Measurements from ENCODE around the gene APOA1. TPM values are rescaled to one million over a fixed set of nuclear protein-coding genes. Genes with fewer than 3 reads are reported as not detected.

APOA1 gene
- total RNA-seq, 1 donor from 2014 or later = 2.7 TPM

GRCh38 chr11:116792144-116792868 lies 45.1 kb downstream of the APOA1 start:
- Histone ChIP-seq H3K9ac (no peak overlapping the region), H4K20me1 (ENCODE audit: low read depth) (no peaks in the 10 kb centered on the region), H3K4me3 (no peak overlapping the region), H3K36me3 (no peaks in the 10 kb centered on the region), H3K79me2 (ENCODE audit: low read depth) (peaks cover 4% of the 10 kb centered on the region), H3K4me2 (no peak overlapping the region), H3F3A (ENCODE audit: low read depth) (no peaks in the 10 kb centered on the region), H3K4me1 (peaks cover 5% of the 10 kb centered on the region), H2AFZ (replicated peaks) (no peak overlapping the region), H3K9me3 (ENCODE audit: low read depth) (no peaks in the 10 kb centered on the region), H3K27me3 (peaks cover 11% of the 10 kb centered on the region), H3K27ac (no peak overlapping the region)
- Mint-ChIP-seq H3K4me3 (no peak overlapping the region), H3K36me3 (no peaks in the 10 kb centered on the region), H3K9me3 (peaks cover 4% of the 10 kb centered on the region), H3K4me1 (peaks cover 7% of the 10 kb centered on the region), H3K27ac (no peak overlapping the region), H3K27me3 (ENCODE audit: insufficient read depth, low read depth) (peaks cover 6% of the 10 kb centered on the region)
- TF ChIP-seq EZH2phosphoT487 (IDR thresholded peaks at IDR 0.05) = no peak
- TF ChIP-seq EZH2 (IDR thresholded peaks at IDR 0.05) = no peak
- TF ChIP-seq CTCF (IDR thresholded peaks at IDR 0.05) = no peak
- no peak for DNase-seq (ENCODE audit: low spot score)

GRCh38 chr11:116791813-116792143 lies 45.6 kb downstream of the APOA1 start, which contains the start of gene APOA5:
Gene APOA5 (minus strand): TSS chr11:116791879. CDS start chr11:116791860, 19 bp downstream.
- no peak for DNase-seq (ENCODE audit: low spot score)
- H3K27ac Mint-ChIP-seq = no peak within 1 kb of the TSS
- Histone ChIP-seq H3K4me1 (peaks cover 5% of the 10 kb centered on the region), H4K20me1 (ENCODE audit: low read depth) (no peaks in the 10 kb centered on the region), H3K4me2 (no peak within 1 kb of the TSS), H3K36me3 (no peaks in the 10 kb centered on the region), H3K27me3 (peaks cover 11% of the 10 kb centered on the region), H3K79me2 (ENCODE audit: low read depth) (peaks cover 10% of the 10 kb centered on the region), H3F3A (ENCODE audit: low read depth) (no peaks in the 10 kb centered on the region), H3K9ac (no peak within 1 kb of the TSS), H2AFZ (replicated peaks) (peak within 1 kb of the TSS; percentile 94), H3K9me3 (ENCODE audit: low read depth) (no peaks in the 10 kb centered on the region), H3K27ac (no peak within 1 kb of the TSS), H3K4me3 (no peak within 1 kb of the TSS)
- peak within 1 kb of the TSS; percentile 68 for H3K4me3 Mint-ChIP-seq
- peaks cover under 1% of the 10 kb centered on the region for H3K9me3 Mint-ChIP-seq
- peaks cover 12% of the 10 kb centered on the region for H3K4me1 Mint-ChIP-seq
- no peaks in the 10 kb centered on the region for H3K36me3 Mint-ChIP-seq
- TF ChIP-seq EZH2phosphoT487 (IDR thresholded peaks at IDR 0.05) (no peak), EZH2 (IDR thresholded peaks at IDR 0.05) (no peak), CTCF (IDR thresholded peaks at IDR 0.05) (no peak)
- peaks cover 6% of the 10 kb centered on the region for H3K27me3 Mint-ChIP-seq (ENCODE audit: insufficient read depth, low read depth)

- Histone ChIP-seq H3K9me3 (ENCODE audit: low read depth) (no peaks in the 10 kb centered on the region), H3K27me3 (peaks cover 11% of the 10 kb centered on the region), H3K4me2 (no peak overlapping the region), H3F3A (ENCODE audit: low read depth) (no peaks in the 10 kb centered on the region), H3K79me2 (ENCODE audit: low read depth) (peaks cover 15% of the 10 kb centered on the region), H3K9ac (no peak overlapping the region), H2AFZ (replicated peaks) (peak overlapping the region; percentile 94), H3K27ac (no peak overlapping the region), H3K4me1 (peaks cover 5% of the 10 kb centered on the region), H3K36me3 (no peaks in the 10 kb centered on the region), H3K4me3 (no peak overlapping the region), H4K20me1 (ENCODE audit: low read depth) (no peaks in the 10 kb centered on the region)
- peaks cover 14% of the 10 kb centered on the region for H3K4me1 Mint-ChIP-seq
- no peaks in the 10 kb centered on the region for H3K36me3 Mint-ChIP-seq
- TF ChIP-seq EZH2 (IDR thresholded peaks at IDR 0.05) (no peak), CTCF (IDR thresholded peaks at IDR 0.05) (peak; percentile 93)
- no peak overlapping the region for H3K27ac Mint-ChIP-seq
- peaks cover 6% of the 10 kb centered on the region for H3K27me3 Mint-ChIP-seq (ENCODE audit: insufficient read depth, low read depth)
- DNase-seq (ENCODE audit: low spot score) = peak; percentile 87
- peak overlapping the region; percentile 68 for H3K4me3 Mint-ChIP-seq
- H3K9me3 Mint-ChIP-seq = no peaks in the 10 kb centered on the region
Observed at GRCh38 chr11:116791002-116791812, 46.2 kb downstream of the APOA1 start.
